ENCODE measurements around the gene AKIRIN2. TPM values are rescaled to one million over a fixed set of nuclear protein-coding genes. Genes with fewer than 3 reads are reported as not detected.
A peak's percentile ranks its signal among the peaks of the same experiment; 100 is the strongest.
"Not testable (repeated sequence)": the region's sequence is repeated elsewhere in the genome, so short reads cannot be mapped to it uniquely, and the experiment has no call there.

AKIRIN2 gene
- total RNA-seq, 1 experiment from 2014 or later: 68.9 TPM

DNA sequence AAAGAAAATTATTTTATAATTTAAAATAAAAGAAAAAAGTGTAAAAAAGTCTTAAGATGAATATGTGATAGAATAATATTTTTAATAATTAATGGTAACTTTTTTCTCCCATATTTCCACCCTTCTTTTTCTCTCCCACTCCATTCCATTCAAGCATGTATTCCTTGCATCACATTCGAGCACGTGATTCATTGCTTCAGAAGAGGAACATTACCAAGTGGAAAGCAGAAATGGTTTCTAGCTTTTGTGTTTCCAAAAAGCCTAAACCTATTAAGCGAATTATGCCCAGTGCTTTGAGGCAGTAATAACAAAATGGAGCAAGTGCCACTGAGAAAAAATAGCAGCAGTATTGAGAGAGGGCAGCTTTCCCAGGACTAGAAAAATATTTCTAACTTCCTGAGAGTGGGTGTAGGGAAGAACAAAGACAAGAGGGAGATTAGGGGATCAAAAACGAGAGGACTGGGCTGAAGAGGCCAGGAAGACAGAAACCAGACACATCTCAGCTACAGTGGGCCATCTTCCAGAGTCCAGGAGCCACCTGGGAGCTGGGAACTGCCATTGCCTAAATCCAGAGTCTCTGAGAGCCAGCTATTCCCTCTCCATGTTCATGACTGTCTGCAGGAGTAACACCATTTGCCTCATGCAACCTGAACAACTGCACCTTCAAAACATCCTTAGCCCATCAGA is 15.0 kb upstream of the AKIRIN2 start:
- POLR2A ChIA-PET (ENCODE audit: low non-redundant PET): no interaction called here
- TF ChIP-seq, protein P1, sequence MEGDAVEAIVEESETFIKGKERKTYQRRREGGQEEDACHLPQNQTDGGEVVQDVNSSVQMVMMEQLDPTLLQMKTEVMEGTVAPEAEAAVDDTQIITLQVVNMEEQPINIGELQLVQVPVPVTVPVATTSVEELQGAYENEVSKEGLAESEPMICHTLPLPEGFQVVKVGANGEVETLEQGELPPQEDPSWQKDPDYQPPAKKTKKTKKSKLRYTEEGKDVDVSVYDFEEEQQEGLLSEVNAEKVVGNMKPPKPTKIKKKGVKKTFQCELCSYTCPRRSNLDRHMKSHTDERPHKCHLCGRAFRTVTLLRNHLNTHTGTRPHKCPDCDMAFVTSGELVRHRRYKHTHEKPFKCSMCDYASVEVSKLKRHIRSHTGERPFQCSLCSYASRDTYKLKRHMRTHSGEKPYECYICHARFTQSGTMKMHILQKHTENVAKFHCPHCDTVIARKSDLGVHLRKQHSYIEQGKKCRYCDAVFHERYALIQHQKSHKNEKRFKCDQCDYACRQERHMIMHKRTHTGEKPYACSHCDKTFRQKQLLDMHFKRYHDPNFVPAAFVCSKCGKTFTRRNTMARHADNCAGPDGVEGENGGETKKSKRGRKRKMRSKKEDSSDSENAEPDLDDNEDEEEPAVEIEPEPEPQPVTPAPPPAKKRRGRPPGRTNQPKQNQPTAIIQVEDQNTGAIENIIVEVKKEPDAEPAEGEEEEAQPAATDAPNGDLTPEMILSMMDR (conservative IDR thresholded peaks at IDR 0.05; ENCODE audit: low read depth, low read length): no peak
- TF ChIP-seq EZH2 (IDR thresholded peaks at IDR 0.05; ENCODE audit: borderline replicate concordance, low read depth, low read length, poor library complexity, severe bottlenecking): no peak
- no peaks in the 10 kb centered on the region for H3K9me3 ChIP-seq (ENCODE audit: low read depth, low read length, poor library complexity, severe bottlenecking)
- BruUV-seq (replicated peaks): no TSS peak
- intact Hi-C loops (cut with micrococcal nuclease; ENCODE audit: unreplicated experiment): no loop called here
- H3K36me3 ChIP-seq (ENCODE audit: insufficient read depth, low read length, poor library complexity, severe bottlenecking): no peaks in the 10 kb centered on the region
- H3K27ac ChIP-seq (ENCODE audit: low read depth, low read length, poor library complexity, severe bottlenecking): peak overlapping the region; percentile 40
- H3K4me1 ChIP-seq (ENCODE audit: insufficient read depth, low read length, poor library complexity, severe bottlenecking): no peaks in the 10 kb centered on the region
- no peaks in the 10 kb centered on the region for H3K27me3 ChIP-seq (replicated peaks; ENCODE audit: insufficient read depth, low read depth, low read length, poor library complexity)
- DNase-seq (ENCODE audit: low spot score): no peak
- CTCF ChIA-PET: no interaction called here
- H3K4me3 ChIP-seq (ENCODE audit: low read depth, low read length, poor library complexity, severe bottlenecking): no peak overlapping the region

DNA sequence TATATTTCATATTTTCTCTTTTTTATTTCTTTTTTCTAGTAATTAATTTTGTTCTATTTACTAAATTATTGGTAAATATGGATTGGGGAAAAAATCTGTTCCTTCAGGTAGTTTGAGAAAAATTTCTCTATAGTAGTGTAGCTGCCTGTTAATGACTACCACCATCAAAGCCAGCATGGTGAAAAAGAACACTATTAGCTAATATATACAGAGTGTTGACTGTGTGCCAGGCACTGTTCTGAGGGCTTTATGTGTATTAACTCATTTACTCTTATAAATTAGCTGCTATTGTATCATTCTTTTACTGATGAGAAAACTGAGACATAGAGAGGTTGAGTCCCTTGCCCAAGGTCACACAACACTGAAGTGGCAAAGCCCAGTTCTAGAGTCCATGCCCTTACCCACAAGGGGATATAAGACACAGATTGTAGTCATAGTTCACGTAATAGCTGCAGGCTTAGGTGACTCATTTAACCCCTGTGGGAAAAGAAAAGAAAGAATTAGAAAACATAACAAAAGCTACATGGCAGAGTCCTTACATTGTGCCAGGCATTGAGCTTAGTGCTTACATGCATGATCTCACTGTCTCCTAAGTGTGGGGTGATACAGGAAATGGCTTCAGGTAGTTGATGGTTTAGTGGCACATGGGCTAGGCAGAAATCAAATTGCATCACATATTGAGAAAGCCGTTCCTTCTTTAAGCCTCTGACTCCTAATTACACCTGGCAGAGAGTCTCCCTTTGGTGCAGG is 12.2 kb upstream of the AKIRIN2 start:
- no peak overlapping the region for H3K4me3 ChIP-seq (ENCODE audit: low read depth, low read length, poor library complexity, severe bottlenecking)
- no peaks in the 10 kb centered on the region for H3K9me3 ChIP-seq (ENCODE audit: low read depth, low read length, poor library complexity, severe bottlenecking)
- POLR2A ChIA-PET (ENCODE audit: low non-redundant PET): no interaction called here
- H3K36me3 ChIP-seq (ENCODE audit: insufficient read depth, low read length, poor library complexity, severe bottlenecking): no peaks in the 10 kb centered on the region
- H3K27ac ChIP-seq (ENCODE audit: low read depth, low read length, poor library complexity, severe bottlenecking): no peak overlapping the region
- CTCF ChIA-PET: interaction anchor here (0.6 kb wide), 1 partner anchor 16 kb away, joined by 3 read pairs; no protein-coding TSS in a partner anchor
- TF ChIP-seq, protein P1 (conservative IDR thresholded peaks at IDR 0.05; ENCODE audit: low read depth, low read length): no peak
- no peak for TF ChIP-seq EZH2 (IDR thresholded peaks at IDR 0.05; ENCODE audit: borderline replicate concordance, low read depth, low read length, poor library complexity, severe bottlenecking)
- DNase-seq (ENCODE audit: low spot score): no peak
- no TSS peak for BruUV-seq (replicated peaks)
- intact Hi-C loops (cut with micrococcal nuclease; ENCODE audit: unreplicated experiment): no loop called here
- H3K4me1 ChIP-seq (ENCODE audit: insufficient read depth, low read length, poor library complexity, severe bottlenecking): no peaks in the 10 kb centered on the region
- H3K27me3 ChIP-seq (replicated peaks; ENCODE audit: insufficient read depth, low read depth, low read length, poor library complexity): no peaks in the 10 kb centered on the region

DNA sequence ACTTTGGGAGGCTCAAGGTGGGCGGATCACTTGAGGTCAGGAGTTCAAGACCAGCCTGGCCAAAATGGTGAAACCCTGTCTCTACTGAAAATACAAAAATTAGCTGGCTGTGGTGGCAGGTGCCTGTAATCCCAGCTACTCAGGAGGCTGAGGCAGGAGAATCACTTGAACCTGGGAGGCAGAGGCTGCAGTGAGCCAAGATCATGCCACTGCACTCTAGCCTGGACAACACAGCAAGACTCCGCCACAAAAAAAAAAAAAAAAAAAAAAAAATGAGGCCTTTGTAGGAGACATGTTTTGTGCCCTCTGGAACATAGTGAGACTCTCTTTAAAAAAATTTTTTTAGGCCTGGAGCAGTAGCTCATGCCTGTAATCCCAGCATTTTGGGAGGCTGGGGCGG is 10.7 kb upstream of the AKIRIN2 start:
- CTCF ChIA-PET; H3K27me3 ChIP-seq (replicated peaks; ENCODE audit: insufficient read depth, low read depth, low read length, poor library complexity); H3K27ac ChIP-seq (ENCODE audit: low read depth, low read length, poor library complexity, severe bottlenecking); H3K36me3 ChIP-seq (ENCODE audit: insufficient read depth, low read length, poor library complexity, severe bottlenecking); DNase-seq (ENCODE audit: low spot score); intact Hi-C loops (cut with micrococcal nuclease; ENCODE audit: unreplicated experiment); H3K9me3 ChIP-seq (ENCODE audit: low read depth, low read length, poor library complexity, severe bottlenecking); POLR2A ChIA-PET (ENCODE audit: low non-redundant PET); BruUV-seq (replicated peaks); H3K4me3 ChIP-seq (ENCODE audit: low read depth, low read length, poor library complexity, severe bottlenecking); H3K4me1 ChIP-seq (ENCODE audit: insufficient read depth, low read length, poor library complexity, severe bottlenecking): not testable (repeated sequence)
